HG02678 (cell line): Measurements from ENCODE around the gene PRSS36.
"Not testable (repeated sequence)": the region's sequence is repeated elsewhere in the genome, so short reads cannot be mapped to it uniquely, and the experiment has no call there.

Experiments used
- ATAC-seq: cut with Tn5 transposase; IDR thresholded peaks from one replicate; pipeline ENCODE4 v1.9.1; 2021; ENCODE audit warnings: mild to moderate bottlenecking, moderate library complexity; ENCODE audit not compliant: unreplicated experiment

Gene PRSS36

GRCh38 chr16:31149894-31150890, at the start of gene PRSS36:
Gene PRSS36 (minus strand): TSS chr16:31150066. CDS start chr16:31150035, 31 bp downstream.
- ATAC-seq, result no peak

- no peak for ATAC-seq
These were observed 49.7 kb upstream of the PRSS36 start for GRCh38 chr16:31199430-31200041.

DNA sequence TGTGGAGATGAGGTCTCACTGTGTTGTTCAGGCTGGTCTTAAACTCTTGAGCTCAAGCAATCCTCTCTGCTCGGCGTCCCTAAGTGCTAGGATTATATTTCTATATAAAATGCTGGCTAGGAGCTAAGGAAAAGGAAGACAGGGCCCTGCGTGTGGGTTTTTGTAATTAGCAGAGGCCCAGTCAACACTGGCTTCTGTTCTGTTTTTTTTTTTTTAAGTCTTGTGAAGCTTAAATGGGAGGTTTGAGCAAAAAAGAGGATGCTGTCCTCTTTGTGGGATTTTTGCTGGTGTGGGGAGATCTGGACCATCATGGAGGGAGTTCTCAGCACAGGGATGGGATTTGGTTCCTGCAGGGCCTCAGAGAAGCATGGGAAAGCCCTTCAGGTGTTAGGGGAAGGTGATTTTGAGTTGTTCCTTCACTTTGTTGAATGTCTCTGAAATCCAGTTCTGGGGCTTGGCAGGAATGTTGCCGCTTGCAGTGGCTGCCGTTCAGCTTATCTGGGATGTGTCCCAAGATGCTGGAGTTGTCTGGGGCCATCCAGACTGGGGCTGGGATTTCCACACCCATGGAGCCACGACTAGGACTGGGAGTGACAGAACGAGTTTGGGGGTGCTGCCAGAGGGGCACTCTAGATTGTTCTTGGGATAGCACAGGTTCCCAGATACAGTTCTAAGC, 48.5 kb upstream of the PRSS36 start:
- ATAC-seq, result no peak

DNA sequence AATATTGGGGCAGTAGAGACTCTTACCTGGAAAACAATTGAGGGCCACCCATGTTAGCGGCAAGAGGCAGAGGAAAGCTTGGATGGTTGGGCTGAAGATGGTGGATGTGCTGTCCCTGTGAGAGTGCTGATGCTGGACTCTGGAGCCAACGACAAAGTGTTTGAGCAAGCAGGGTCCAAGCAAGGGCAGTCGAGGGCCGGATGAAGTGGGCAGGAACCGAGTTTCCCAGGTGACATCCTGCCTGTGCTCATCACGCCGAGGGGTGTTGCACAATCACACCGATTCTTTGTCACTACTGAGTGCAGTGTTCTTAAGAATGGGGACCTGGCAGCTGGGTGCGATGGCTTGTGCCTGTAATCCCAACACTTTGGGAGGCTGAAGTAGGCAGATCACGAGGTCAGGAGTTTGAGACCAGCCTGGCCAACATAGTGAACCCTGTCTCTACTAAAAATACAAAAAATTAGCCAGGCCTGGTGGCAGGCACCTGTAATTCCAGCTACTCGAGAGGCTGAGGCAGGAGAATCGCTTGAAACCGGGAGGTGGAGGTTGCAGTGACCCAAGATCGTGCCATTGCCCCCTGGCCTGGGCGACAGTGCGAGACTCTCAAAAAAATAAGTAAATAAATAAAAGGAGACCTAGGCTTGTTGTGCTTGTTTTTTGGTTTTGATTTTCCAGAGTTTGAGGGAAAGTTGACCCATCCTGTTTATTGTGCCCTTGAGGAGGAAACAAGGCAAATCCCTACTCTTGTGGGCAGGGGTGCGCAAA, 46.6 kb upstream of the PRSS36 start:
- no peak for ATAC-seq

DNA sequence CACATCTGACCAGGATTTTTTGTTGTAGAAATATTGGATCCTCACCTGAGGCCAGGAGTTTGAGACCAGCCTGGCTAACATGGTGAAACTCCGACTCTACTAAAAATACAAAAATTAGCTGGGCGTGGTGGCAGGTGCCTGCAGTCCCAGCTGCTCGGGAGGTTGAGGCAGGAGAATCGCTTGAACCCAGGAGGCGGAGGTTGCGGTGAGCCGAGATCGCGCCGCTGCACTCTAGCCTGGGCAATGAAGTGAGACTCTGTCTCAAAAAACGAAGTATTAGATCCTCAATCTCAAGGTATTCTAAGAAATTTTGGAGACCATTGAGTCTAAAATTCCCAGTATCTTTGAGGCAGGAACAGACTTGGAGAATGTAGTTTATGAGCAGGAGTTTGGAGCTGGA, 46.0 kb upstream of the PRSS36 start:
- not testable (repeated sequence) for ATAC-seq

- no peak for ATAC-seq
These were observed 45.0 kb upstream of the PRSS36 start for GRCh38 chr16:31194898-31195297.

DNA sequence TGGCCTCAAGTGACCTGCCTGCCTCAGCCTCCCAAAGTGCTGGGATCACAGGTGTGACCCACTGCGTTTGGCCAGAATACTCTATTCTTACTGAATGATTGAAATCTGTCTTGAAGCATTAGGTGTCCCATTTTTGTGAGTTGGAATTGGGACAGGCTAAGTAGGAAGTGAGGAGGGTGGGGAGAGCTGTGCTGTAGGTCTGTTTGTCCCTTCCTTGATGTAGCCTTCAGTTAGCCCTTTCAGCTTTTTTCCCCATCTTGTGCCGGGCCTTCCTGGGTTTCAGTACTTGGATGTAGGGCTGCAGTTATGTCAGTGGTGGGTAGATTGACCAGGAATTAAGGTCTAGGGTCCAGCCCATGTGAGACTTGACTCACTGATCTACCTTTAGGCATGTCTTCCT, 44.0 kb upstream of the PRSS36 start:
- no peak for ATAC-seq

DNA sequence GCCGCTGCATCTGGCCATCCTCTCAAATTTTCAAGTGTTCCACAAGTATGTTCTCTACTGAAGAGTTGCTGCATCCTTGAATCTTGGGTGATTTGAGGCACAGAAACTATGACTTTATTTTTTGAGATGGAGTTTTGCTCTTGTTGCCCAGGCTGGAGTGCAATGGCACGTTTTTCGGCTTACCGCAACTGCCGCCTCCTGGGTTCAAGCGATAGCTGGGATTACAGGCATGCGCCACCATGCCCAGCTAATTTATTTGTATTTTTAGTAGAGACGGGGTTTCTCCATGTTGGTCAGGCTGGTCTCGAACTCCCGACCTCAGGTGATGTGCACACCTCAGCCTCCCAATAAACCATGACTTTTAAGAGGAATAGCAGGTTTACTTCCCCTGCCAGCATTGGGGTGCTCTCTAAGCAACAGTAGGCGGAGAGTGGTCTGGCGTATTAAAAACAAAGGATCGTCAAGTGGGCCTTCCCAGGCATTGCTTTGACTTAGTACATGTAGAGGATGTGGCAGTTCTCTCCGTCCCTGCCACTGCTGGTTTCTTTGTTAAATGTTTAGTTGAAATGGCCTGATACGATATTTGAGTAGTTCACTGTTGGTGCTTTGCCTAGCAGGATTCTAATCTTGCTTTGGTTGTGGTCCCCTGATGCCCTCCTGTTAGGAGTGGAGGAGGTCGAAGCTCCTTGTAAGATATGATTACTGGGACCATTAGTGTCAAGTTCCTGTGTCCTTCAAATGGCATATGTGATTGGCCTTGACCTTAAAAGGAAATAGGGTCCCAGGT, 43.2 kb upstream of the PRSS36 start:
- no peak for ATAC-seq

DNA sequence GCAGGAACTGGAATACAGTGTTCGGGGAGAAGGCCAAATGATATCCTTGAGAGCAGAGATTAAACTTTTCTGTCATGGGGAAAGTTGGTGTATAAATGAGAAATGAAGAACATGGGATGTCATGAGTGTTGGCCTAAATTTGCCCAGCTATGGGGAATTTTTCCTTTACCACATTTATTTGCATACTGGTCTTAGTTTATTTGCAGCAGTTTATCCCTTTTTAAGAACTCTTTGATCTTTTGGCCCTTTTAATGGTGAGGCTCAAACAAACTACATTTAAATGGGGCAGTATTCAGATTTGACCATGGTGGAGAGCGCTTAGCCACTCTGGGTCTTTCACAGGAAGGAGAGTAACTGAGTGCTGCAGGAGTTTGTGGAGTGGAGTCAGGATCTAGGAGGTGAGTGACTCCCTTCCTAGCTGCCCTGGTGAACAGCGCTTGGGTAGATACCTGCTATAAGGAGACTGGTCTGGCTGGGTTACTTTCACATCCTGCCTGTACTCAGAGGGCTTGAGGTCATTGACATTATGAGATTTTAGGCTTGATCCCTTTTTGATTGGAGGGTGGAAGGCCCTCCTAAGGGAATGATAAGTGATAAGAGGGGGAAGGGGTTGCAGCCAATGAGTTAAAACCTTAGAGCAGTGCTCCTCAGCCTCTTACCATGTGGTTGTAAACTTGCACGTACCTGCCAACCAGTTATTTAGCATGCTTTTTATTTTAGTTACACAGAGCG, 42.0 kb upstream of the PRSS36 start:
- ATAC-seq, result no peak

DNA sequence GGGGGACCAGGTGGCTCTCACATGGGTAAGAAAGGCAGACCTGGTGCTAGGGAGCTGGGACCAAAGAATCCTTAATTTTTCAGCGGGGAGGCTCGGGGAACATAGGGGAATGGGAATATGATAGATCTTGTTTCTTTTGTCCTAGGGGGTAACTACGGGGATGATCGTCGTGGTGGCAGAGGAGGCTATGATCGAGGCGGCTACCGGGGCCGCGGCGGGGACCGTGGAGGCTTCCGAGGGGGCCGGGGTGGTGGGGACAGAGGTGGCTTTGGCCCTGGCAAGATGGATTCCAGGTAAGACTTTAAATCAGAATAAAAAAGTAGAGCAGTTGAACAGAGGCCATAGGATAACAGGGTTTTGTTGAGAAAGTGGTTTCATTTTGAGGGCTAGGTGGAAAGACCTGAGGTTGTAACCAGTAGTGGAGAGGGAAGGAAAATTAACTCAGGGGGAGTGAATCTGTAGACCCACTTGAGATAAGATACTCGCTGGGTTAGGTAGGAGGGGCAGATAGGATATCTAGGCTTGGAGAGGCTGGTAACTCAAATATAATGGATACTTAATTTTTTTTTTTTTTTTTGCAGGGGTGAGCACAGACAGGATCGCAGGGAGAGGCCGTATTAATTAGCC, 41.1 kb upstream of the PRSS36 start:
- ATAC-seq, result no peak

DNA sequence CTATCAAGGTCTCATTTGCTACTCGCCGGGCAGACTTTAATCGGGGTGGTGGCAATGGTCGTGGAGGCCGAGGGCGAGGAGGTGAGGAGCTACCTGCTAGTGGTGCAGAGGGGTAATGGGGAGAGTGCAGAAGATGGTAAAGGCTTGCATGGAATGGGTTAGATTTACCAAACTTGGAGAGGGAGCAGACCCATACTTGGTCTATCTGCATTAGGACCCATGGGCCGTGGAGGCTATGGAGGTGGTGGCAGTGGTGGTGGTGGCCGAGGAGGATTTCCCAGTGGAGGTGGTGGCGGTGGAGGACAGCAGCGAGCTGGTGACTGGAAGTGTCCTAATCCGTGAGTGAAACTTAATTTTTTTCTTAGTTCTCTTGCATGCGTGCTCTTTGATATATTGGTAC, 40.2 kb upstream of the PRSS36 start:
- ATAC-seq, result no peak

GRCh38 chr16:31189412-31189778, 39.5 kb upstream of the PRSS36 start:
- ATAC-seq, result no peak

DNA sequence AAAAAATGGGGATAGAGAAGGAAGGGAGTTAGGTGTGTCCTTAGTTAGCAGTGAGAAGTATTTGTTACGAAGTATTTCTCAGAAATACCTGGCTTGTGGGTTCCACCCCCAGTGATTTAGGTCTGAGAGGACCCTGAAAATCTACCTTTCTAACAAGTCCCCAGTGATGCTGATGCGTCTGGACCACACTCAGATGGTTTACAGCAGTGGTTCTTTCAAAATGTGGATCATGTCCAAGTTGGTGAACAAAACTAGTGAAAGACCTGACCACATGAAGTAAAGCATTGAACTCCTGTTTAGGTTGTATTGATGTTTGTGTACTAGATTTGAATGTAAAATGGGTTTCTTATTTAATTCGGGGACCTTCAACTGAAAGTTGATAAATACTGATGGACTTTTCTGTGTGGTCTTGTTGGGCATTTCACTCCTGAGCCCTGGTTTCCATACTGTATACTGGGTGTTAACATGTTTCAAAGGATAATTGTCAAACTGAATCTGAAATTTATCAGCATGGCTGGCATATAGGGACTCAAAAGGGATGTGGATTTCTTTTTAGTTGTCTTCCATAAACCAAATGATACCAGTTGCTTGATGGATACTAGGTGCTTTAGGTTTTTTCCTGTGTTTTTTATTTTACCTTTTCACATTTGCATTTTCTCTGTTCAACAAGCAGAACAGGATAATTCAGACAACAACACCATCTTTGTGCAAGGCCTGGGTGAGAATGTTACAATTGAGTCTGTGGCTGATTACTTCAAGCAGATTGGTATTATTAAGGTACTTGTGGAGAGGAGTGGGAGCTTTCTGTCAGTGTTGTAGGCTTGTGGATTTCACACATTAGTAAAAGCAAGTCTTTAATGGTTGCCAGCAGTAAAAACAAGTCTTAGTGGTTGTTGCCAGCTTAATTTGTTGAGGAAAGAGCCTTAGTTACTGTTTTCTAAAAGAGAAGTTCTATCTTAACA, 38.9 kb upstream of the PRSS36 start:
- ATAC-seq, result no peak

DNA sequence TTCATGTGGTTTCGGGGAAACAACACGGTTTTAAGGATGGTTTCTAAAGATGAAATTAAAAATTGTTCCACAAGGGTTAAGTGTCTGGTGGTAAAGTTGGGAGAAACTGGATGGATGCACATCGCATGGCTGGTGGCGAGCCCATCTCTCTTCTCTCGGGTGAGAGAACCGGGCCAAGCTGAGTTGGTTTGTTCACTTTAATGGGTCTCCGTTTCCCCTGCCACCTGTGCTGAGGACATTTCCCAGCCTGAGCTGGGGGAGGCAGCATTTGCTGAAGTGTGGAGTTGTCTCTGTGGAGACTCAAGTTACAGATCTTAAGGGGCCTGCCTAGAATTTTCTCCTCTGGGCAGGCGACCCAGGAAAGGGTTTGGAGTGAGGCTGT, 37.9 kb upstream of the PRSS36 start:
- no peak for ATAC-seq

DNA sequence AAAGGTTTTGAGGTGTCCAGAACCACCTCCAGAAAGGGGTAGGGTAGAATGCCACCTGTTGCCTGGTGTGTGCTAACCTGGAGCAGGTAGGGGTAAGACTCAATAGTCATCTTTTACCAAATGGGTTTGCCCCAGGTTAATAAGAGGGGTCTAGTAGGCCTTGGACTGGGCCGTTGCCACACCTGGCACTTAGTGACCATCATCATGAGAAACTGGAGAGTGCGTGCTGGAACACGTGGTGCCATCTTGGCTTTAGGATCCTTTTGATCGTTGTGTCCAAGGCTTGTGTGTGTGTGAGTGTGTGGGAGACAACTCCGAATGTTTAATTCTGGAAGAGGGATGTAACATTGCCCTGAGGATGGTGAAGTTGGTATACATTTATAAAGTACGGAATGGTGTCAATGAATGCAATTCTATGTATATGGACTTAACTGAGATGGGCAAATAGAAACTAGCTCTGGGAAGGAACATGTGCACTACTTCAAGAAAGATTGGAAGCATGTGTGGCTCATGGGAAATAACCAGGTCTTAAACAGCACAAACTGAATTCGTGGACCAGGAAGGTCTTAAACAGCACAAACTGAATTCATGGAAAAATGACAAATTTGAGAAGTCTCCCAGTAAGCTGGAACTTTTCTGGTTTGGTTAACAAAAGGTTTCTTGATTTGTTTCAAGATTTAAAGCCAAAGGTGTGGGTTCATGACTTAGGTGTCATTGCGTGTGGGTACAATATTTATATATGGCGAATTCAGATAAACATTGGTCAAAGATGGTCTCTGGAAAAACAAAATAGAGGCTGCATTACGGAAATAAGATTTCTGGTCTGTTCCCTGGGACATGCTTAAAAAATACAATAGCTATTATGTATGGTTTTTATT, 37.3 kb upstream of the PRSS36 start:
- no peak for ATAC-seq

GRCh38 chr16:31186176-31186575, 36.3 kb upstream of the PRSS36 start:
- no peak for ATAC-seq

DNA sequence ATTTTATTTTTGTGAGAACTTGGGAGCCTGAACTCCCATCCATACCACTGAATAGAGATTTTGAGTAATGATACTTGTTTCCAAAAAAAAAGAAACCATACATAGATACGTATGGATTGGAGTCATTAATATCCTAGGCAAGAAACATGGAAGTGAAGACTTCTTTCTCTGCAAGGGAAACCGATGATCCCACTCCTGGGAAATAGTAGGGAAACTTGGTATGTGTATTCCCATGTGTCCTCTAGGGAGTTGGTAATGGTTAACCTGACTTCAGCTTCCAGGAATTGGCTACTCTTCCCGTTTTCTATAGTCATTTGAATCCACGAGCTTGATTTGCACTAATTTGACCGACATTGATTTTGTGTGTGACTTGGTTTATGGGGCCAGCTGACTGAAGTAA, 35.5 kb upstream of the PRSS36 start:
- ATAC-seq, result no peak
